Sciatic nerve (tissue), 2 donors: ENCODE data around the gene PPFIA4. TPM values are rescaled to one million over a fixed set of nuclear protein-coding genes. Genes with fewer than 3 reads are reported as not detected.

Experiments
- ATAC-seq: fragments of 200-7000 bp; cut with Tn5 transposase; one replicate; pipeline ENCODE4 v1.9.1; 2020; ENCODE audit warnings: mild to moderate bottlenecking, moderate library complexity
- DNase-seq: peaks from one replicate; pipeline ENCODE4 v3.0.0-alpha.2; 2020; ENCODE audit warnings: low spot score
- intact Hi-C: fragments of 100-400 bp; cut with DNase I; formaldehyde crosslinking; loops from one replicate; pipeline ENCODE4 v1.14.2; 2022
- total RNA-seq: library from RNA; stranded (reverse); fragmentation: NEBNext Ultra II Directional; extraction: Animal tissue kit (Norgen Biotek cat#: 25700); gene quantifications from one replicate; pipeline ENCODE4 v1.2.1, GENCODE V29; 2021
- donor health status: DM: no; HTN: no; CAD: no.
- donor health status: DM: no; HTN: no; CAD: no.

Gene PPFIA4
- total RNA-seq, 1 donor from 2014 or later = 3.1 TPM

DNA sequence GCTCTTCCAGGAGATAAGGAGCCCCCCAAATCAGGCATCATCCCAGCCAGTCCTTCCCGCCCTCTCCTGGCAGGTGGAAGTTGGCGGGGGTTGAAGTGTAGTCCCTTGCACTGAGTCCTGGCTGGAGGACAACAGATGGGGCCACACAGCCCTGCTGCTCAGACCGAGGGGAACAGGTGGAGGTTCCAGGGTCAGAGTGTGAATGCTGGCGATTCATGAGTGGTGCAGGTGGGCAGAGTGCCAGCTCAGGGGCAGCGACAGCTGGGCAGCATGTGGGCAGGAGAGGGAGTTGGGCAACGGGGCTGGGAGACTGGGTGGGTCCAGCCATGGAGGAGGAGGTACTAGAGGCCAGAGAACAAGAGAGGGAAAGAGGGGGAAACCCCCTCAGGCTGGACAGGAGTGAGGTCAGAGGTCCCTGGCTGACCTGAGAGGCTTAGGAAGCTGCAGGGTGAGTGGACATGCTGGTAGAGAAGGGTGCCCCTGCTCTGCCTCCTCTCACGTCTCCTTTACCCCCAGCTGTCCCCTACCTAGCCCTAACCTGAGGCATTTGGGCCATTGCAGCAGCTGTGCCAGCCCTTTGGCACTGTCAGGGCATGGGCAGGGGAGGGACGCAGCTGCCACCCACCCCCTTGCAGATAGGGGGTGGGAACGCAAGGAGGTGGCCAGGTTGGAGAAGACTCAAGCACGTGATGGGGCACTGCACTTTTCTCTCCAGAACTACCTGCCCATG, 90.0 kb downstream of the PPFIA4 start:
- no peak for DNase-seq
- no peak for ATAC-seq
- intact Hi-C loops = loop anchor here (5.0 kb wide), 1 partner anchor 101 kb away; no protein-coding TSS in a partner anchor

GRCh38 chr1:203117611-203118575, 91.6 kb downstream of the PPFIA4 start:
- intact Hi-C loops = loop anchor here (5.0 kb wide), 1 partner anchor 99 kb away; no protein-coding TSS in a partner anchor
- ATAC-seq (peak; percentile 95), DNase-seq (peak; percentile 88)

GRCh38 chr1:203120325-203121153, 94.2 kb downstream of the PPFIA4 start:
- no peak for ATAC-seq
- DNase-seq = no peak
- intact Hi-C loops = no loop called here

DNA sequence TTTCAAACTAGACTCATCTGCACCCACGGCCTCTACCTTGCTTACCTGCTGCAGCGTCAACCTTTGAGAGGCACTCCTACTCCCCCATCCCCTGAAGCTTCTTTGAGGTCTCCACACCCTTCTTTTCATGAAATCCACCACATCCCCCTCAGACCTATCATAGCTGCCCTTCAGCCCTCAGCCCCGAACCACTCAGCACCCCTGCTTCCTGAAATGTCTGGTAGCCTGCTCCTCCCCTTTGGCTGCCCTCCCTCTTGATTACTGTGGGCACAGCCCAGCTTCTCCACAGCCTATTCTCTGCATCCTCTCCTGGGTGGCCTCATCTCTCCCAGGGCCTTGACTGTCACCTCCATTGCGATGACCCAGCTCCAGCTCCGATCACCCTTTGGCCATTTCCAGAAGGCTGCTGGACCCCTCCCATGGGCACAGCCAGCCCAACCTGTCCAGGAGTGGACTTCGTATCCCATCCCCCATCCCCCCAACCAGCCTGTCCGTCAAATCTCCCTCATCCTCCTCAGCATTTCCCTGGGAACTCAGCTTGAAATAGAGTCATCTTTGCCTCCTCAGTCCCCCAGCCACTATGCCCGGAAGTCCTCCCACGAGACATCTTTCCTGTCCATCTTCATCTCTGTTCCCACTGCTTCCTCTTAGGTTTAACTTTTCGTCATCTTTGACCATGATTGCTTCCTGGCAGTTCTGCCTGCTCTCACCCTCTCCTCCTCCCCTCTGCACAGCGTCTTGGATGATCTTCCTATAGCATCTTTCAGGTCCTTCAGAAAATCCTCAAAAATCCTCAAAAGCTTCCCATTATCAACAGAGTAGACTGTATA, 95.1 kb downstream of the PPFIA4 start:
- ATAC-seq (no peak), DNase-seq (no peak)
- intact Hi-C loops = no loop called here

DNA sequence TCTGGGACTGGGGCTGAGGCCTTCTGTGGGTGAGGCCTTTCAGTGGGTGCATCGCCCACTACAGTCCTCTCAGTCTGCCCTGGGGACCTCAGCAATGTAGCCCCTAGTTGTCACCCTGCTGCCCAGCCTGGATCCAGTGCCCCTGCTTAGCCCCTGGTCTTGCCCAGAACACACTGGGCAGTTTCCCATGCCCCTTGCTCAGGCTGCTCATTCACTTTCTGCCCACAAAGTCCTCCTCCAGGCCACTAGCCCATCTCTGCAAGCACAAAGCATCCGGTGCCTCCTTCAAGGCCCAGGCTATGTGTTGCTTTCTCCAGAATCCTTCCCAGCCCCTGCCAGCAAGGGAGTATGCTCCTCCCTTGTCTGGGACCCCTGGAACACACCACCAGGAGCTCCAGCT, 95.9 kb downstream of the PPFIA4 start:
- DNase-seq (no peak), ATAC-seq (no peak)
- intact Hi-C loops = no loop called here

GRCh38 chr1:203124011-203124410, 97.7 kb downstream of the PPFIA4 start:
- intact Hi-C loops = no loop called here
- ATAC-seq (no peak), DNase-seq (no peak)

DNA sequence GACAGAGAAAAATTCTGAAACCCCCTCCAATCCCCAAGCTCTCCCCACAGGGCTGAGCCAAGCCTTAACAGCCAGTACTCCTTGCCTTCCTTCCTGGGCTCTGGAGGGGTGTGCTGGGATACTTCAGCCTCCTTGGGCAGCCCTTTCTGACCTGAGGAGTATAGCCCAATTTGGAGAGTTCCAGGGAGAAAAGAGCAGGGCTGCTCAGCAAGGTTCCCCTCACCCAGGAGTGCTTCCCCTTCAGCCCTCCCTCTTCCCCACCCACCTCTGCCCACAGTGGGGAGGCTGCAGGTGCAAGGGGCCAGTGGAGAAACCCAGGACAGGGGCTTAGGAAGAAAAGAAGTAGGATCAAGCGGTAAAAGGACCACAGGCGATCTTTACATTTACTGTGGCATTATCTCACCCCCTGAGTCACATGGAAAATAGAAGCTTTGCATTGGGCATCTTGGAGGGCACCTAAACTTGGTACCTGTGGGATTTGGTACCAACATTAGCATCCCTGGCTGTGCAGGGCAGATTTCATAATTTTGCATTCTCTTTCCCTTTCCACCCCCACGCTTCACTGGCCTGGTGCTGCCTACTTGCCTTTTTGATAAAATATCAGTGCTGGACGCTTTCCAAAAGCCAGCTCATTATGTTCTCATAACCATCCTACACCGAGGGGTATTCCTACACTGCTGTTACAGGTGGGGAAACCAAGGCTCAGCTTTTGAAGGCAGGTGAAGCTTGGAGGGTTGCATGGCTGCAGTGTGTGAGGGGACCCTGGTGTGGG, 98.4 kb downstream of the PPFIA4 start:
- no peak for DNase-seq
- intact Hi-C loops = no loop called here
- no peak for ATAC-seq

GRCh38 chr1:203126151-203126865, 100.0 kb downstream of the PPFIA4 start:
- no peak for DNase-seq
- ATAC-seq = no peak
- intact Hi-C loops = no loop called here

GRCh38 chr1:203126866-203127665, 100.8 kb downstream of the PPFIA4 start:
- intact Hi-C loops = no loop called here
- ATAC-seq (peak; percentile 48), DNase-seq (peak; percentile 38)

DNA sequence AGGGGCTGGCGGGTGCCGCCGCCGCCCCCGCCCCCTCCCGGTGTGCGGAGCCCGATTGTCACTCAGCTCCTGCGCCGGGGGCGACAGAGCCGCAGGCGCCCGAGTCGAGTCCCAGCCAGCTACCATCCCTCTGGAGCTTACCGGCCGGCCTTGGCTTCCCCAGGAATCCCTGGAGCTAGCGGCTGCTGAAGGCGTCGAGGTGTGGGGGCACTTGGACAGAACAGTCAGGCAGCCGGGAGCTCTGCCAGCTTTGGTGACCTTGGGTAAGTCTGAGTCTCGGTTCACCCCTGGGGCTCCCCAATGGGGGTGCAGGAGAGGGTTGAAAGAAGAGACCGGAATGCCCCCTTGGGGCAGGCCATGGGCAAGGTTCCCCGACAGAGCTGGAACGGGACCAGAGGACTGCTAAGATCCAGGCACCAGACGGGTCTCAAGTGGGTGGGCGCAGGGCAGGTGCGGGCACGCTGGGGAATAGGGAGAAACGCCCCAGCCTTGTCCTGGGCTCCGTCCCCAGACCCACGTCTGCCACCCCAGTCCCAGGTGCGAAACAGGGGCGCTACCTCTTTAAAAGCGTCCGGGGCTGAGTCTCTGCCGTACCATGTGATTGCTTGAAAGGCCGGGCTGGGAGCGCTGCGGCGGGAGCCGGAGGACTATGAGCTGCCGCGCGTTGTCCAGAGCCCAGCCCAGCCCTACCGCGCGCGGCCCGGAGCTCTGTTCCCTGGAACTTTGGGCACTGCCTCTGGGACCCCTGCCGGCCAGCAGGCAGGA, 101.6 kb downstream of the PPFIA4 start, which contains the start of gene ADORA1:
ADORA1 (plus strand) TSS at position 61 of the 765 bp plus-strand sequence. CDS start 1,116 bp downstream, outside the sequence.
- peak; percentile 93 for ATAC-seq
- intact Hi-C loops = no loop called here
- peak; percentile 82 for DNase-seq

DNA sequence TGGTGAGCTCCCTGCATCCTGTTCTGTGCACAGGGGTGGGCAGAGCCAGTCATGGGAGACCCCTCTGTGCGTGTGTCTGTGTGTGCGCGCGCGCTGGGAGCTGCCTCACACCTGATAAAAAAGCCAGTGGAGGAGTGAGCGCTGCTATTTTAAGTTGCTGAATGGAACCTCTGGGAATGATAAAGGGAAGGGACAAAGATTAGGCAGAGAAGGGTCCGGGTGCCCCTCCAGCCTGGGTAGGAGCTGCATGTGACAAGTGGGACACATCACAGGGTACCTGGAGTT, 102.1 kb downstream of the PPFIA4 start:
- intact Hi-C loops = no loop called here
- DNase-seq (no peak), ATAC-seq (no peak)

Other genes starting within 250 kb of the PPFIA4 start
- gene KDM5B, start 218.1 kb upstream of the PPFIA4 start, total RNA-seq = 67.9 TPM
- 1.2 TPM for gene PCAT6, start 215.5 kb upstream of the PPFIA4 start, total RNA-seq
- 5.3 TPM for gene RABIF, start 137.3 kb upstream of the PPFIA4 start, total RNA-seq
- gene KLHL12, start 99.3 kb upstream of the PPFIA4 start, total RNA-seq = 22.7 TPM
- gene ADIPOR1, start 68.2 kb upstream of the PPFIA4 start, total RNA-seq = 83.8 TPM
- gene CYB5R1, start 59.2 kb upstream of the PPFIA4 start, total RNA-seq = 49.8 TPM
- 40.3 TPM for gene TMEM183A, start 19.1 kb upstream of the PPFIA4 start, total RNA-seq
- gene MYOG, start 59.5 kb downstream of the PPFIA4 start, total RNA-seq = not detected
- 1.8 TPM for gene ADORA1, start 101.2 kb downstream of the PPFIA4 start, total RNA-seq
- gene MYBPH, start 149.3 kb downstream of the PPFIA4 start, total RNA-seq = not detected
- gene CHI3L1, start 160.2 kb downstream of the PPFIA4 start, total RNA-seq = 37.0 TPM
- 0.22 TPM for gene CHIT1, start 203.2 kb downstream of the PPFIA4 start, total RNA-seq